GM18951 (cell line): ENCODE results near the gene ADGRG6.

ENCODE experiments used
- POLR2A ChIP-seq: IDR thresholded peaks from 4 replicates; pipeline ENCODE4 v1.6.1; 2011; ENCODE audit warnings: mild to moderate bottlenecking; ENCODE audit not compliant: insufficient read length, insufficient read depth; ENCODE audit errors: extremely low read depth
- in situ Hi-C: fragments of 300-500 bp; cut with MboI; formaldehyde crosslinking; loops from one replicate; pipeline ENCODE4 v1.12.0; 2022; ENCODE audit warnings: low sequenced_read_pairs, mixed read lengths, inconsistent platforms; ENCODE audit not compliant: unreplicated experiment

Gene ADGRG6

GRCh38 chr6:142297996-142298753 is 3.6 kb upstream of the ADGRG6 start:
- in situ Hi-C loops = no loop called here
- no peak for TF ChIP-seq POLR2A

- in situ Hi-C loops = no loop called here
- TF ChIP-seq POLR2A = no peak
Measured at GRCh38 chr6:142300302-142300701, 1.5 kb upstream of the ADGRG6 start.

- in situ Hi-C loops = no loop called here
- TF ChIP-seq POLR2A = no peak
Measured at GRCh38 chr6:142300758-142301650, 803 bp upstream of the ADGRG6 start.

- TF ChIP-seq POLR2A = no peak
Measured at GRCh38 chr6:142302421-142303175, 791 bp downstream of the ADGRG6 start.

GRCh38 chr6:142303176-142303533 is 1.3 kb downstream of the ADGRG6 start:
- in situ Hi-C loops = no loop called here
- TF ChIP-seq POLR2A = no peak

More at GRCh38 chr6:142302421-142303175, 791 bp downstream of the ADGRG6 start:
- in situ Hi-C loops = no loop called here

- TF ChIP-seq POLR2A = no peak
- in situ Hi-C loops = no loop called here
Measured at GRCh38 chr6:142304241-142304640, 2.4 kb downstream of the ADGRG6 start.

- in situ Hi-C loops = no loop called here
- no peak for TF ChIP-seq POLR2A
Measured at GRCh38 chr6:142306736-142307135, 4.9 kb downstream of the ADGRG6 start.

- in situ Hi-C loops = no loop called here
- TF ChIP-seq POLR2A = no peak
Measured at GRCh38 chr6:142307963-142308748, 6.3 kb downstream of the ADGRG6 start.

GRCh38 chr6:142309426-142309825 is 7.6 kb downstream of the ADGRG6 start:
- no peak for TF ChIP-seq POLR2A
- in situ Hi-C loops = no loop called here

GRCh38 chr6:142313284-142313683 is 11.5 kb downstream of the ADGRG6 start:
- no peak for TF ChIP-seq POLR2A
- in situ Hi-C loops = no loop called here

- TF ChIP-seq POLR2A = no peak
- in situ Hi-C loops = no loop called here
Measured at GRCh38 chr6:142316791-142317368, 15.1 kb downstream of the ADGRG6 start.

GRCh38 chr6:142318714-142319113 is 16.9 kb downstream of the ADGRG6 start:
- in situ Hi-C loops = no loop called here
- TF ChIP-seq POLR2A = no peak

GRCh38 chr6:142320366-142320765 is 18.6 kb downstream of the ADGRG6 start:
- TF ChIP-seq POLR2A = no peak
- in situ Hi-C loops = no loop called here

GRCh38 chr6:142321451-142321850 is 19.6 kb downstream of the ADGRG6 start:
- in situ Hi-C loops = no loop called here
- no peak for TF ChIP-seq POLR2A
